Panc1 (cell line): ENCODE results near the gene PPFIA1. TPM values are rescaled to one million over a fixed set of nuclear protein-coding genes. Genes with fewer than 3 reads are reported as not detected.

Experiments
- ATAC-seq: fragments of 200-7000 bp; cut with Tn5 transposase; 2 replicates; pipeline ENCODE4 v1.9.1; 2020; ENCODE audit warnings: mild to moderate bottlenecking, moderate library complexity
- BruUV-seq: library from RNA; stranded (reverse); fragments of 400-500 nt; replicated peaks from 2 replicates; lab custom pipeline; 2021; lab: Mats Ljungman, UMichigan
- CTCF ChIA-PET: fragments of 300-600 bp; sonication (Branson Sonifier 250); formaldehyde crosslinking; loops from one replicate; lab custom pipeline; 2022; ENCODE audit warnings: antibody characterized with exemption; lab: Charles Lee
- POLR2A ChIA-PET: fragments of 300-600 bp; sonication (Branson Sonifier 250); formaldehyde crosslinking; loops from one replicate; lab custom pipeline; 2022; ENCODE audit warnings: antibody characterized with exemption; lab: Charles Lee
- DNase-seq: peaks from one replicate; pipeline ENCODE4 v3.0.0-alpha.2; 2010; ENCODE audit warnings: low read depth, low spot score
- H3K27ac ChIP-seq: 2 replicates; pipeline ENCODE4 v1.5.1; 2011; ENCODE audit warnings: mild to moderate bottlenecking, low read length, inconsistent platforms
- H3K27me3 ChIP-seq: fragments of 200-500 bp; sonication (Bioruptor generic); 2 replicates; pipeline ENCODE4 v1.6.0; 2014; ENCODE audit warnings: low read length, inconsistent platforms; ENCODE audit not compliant: control insufficient read depth, insufficient read depth
- H3K36me3 ChIP-seq: fragments of 200-500 bp; sonication (Bioruptor generic); 2 replicates; pipeline ENCODE4 v1.5.1; 2014; ENCODE audit warnings: inconsistent platforms, mild to moderate bottlenecking, low read length, moderate library complexity; ENCODE audit not compliant: control insufficient read depth, insufficient read depth
- H3K4me1 ChIP-seq: 2 replicates; pipeline ENCODE4 v1.5.1; 2011; ENCODE audit warnings: inconsistent platforms, mild to moderate bottlenecking, low read length, moderate library complexity; ENCODE audit not compliant: control insufficient read depth, insufficient read depth
- H3K4me3 ChIP-seq, 2 experiments: 2 replicates each; pipeline ENCODE4 v1.5.1; 2011 to 2012; ENCODE audit warnings: low read depth in 2 of 2, low read length in 2 of 2, mild to moderate bottlenecking in 2 of 2, inconsistent platforms in 1 of 2, moderate library complexity in 1 of 2
- H3K9me3 ChIP-seq: fragments of 200-500 bp; sonication (Bioruptor generic); 2 replicates; pipeline ENCODE4 v1.5.1; 2014; ENCODE audit warnings: low read depth, mild to moderate bottlenecking, inconsistent platforms, low read length, moderate library complexity; ENCODE audit not compliant: control insufficient read depth, insufficient read depth
- CTCF ChIP-seq: fragments of 450-650 bp; IDR thresholded peaks from 2 replicates; pipeline ENCODE4 v1.5.1; 2017; ENCODE audit warnings: mild to moderate bottlenecking
- POLR2AphosphoS5 ChIP-seq: IDR thresholded peaks from 2 replicates; pipeline ENCODE4 v1.6.1; 2012; ENCODE audit warnings: mild to moderate bottlenecking, low read depth, low read length, moderate library complexity
- SIN3A ChIP-seq: IDR thresholded peaks from 2 replicates; pipeline ENCODE4 v1.6.1; 2012; ENCODE audit warnings: low read depth, mild to moderate bottlenecking, low read length, moderate library complexity, borderline replicate concordance; ENCODE audit not compliant: insufficient read depth
- TCF7L2 ChIP-seq: IDR thresholded peaks from 2 replicates; pipeline ENCODE4 v1.6.1; 2011; ENCODE audit warnings: mild to moderate bottlenecking, low read depth, low read length, inconsistent platforms
- in situ Hi-C: cut with HindIII; loops from 2 replicates; pipeline ENCODE4 v1.10.0; 2016; ENCODE audit warnings: low sequenced_read_pairs, low pct_unique_long_range_greater_than_20kb
- intact Hi-C: fragments of 100-400 bp; cut with micrococcal nuclease; formaldehyde crosslinking; loops from one replicate; pipeline ENCODE4 v1.10.0; 2022; ENCODE audit not compliant: unreplicated experiment
- total RNA-seq: library from RNA; stranded (reverse); gene quantifications from one replicate; pipeline ENCODE4 v1.2.1, GENCODE V29; 2021; ENCODE audit not compliant: unreplicated experiment
- TF ChIP-seq, protein P1 (sequence below), 2 experiments: IDR thresholded peaks; 2 replicates each; pipeline ENCODE4 v1.6.1; 2011 to 2012; ENCODE audit warnings: low read depth in 2 of 2, control low read depth in 1 of 2, low read length in 1 of 2, mild to moderate bottlenecking in 1 of 2, moderate library complexity in 1 of 2; ENCODE audit not compliant: insufficient read depth in 1 of 2

The PPFIA1 gene
- total RNA-seq, 1 experiment from 2014 or later, result 101 TPM

DNA sequence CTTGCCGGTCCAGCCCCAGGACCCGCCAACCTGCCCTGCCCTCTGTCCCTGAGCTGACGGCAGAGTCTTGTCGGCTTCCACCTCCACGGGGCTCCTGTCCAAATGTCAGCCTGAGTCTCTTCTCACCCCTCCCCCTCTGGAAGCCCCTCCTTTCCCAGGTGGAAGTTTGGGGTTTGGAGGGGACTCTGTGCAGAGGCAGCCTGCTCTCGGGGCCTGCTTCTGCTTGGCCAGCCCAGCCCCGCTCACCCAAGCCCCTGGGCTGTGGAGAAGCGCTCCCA, 158.9 kb downstream of the PPFIA1 start:
- peaks cover 18% of the 10 kb centered on the region; the same call in 1 of the 2 replicates for H3K36me3 ChIP-seq
- no peak overlapping the region for H3K4me3 ChIP-seq
- no peak overlapping the region for H3K27ac ChIP-seq
- ChIA-PET POLR2A (no interaction called here), CTCF (no interaction called here)
- no peaks in the 10 kb centered on the region for H3K27me3 ChIP-seq
- no peak for DNase-seq
- no TSS peak for BruUV-seq
- ATAC-seq, result no peak
- TF ChIP-seq SIN3A, result no peak
- TF ChIP-seq TCF7L2, result no peak
- H3K9me3 ChIP-seq, result no peaks in the 10 kb centered on the region
- intact Hi-C loops, result no loop called here
- in situ Hi-C loops, result no loop called here
- H3K4me1 ChIP-seq, result no peaks in the 10 kb centered on the region

- H3K36me3 ChIP-seq, result peaks cover 18% of the 10 kb centered on the region; the same call in 1 of the 2 replicates
- intact Hi-C loops (no loop called here), in situ Hi-C loops (no loop called here)
- ChIA-PET CTCF (no interaction called here), POLR2A (no interaction called here)
- no peak for DNase-seq
- no peaks in the 10 kb centered on the region for H3K27me3 ChIP-seq
- no peak overlapping the region for H3K27ac ChIP-seq
- BruUV-seq, result no TSS peak
- TF ChIP-seq TCF7L2 (no peak), SIN3A (no peak), POLR2AphosphoS5 (no peak), CTCF (no peak)
- TF ChIP-seq, protein P1, sequence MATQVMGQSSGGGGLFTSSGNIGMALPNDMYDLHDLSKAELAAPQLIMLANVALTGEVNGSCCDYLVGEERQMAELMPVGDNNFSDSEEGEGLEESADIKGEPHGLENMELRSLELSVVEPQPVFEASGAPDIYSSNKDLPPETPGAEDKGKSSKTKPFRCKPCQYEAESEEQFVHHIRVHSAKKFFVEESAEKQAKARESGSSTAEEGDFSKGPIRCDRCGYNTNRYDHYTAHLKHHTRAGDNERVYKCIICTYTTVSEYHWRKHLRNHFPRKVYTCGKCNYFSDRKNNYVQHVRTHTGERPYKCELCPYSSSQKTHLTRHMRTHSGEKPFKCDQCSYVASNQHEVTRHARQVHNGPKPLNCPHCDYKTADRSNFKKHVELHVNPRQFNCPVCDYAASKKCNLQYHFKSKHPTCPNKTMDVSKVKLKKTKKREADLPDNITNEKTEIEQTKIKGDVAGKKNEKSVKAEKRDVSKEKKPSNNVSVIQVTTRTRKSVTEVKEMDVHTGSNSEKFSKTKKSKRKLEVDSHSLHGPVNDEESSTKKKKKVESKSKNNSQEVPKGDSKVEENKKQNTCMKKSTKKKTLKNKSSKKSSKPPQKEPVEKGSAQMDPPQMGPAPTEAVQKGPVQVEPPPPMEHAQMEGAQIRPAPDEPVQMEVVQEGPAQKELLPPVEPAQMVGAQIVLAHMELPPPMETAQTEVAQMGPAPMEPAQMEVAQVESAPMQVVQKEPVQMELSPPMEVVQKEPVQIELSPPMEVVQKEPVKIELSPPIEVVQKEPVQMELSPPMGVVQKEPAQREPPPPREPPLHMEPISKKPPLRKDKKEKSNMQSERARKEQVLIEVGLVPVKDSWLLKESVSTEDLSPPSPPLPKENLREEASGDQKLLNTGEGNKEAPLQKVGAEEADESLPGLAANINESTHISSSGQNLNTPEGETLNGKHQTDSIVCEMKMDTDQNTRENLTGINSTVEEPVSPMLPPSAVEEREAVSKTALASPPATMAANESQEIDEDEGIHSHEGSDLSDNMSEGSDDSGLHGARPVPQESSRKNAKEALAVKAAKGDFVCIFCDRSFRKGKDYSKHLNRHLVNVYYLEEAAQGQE (IDR thresholded peaks at IDR 0.05; ENCODE audit: insufficient read depth in 1 of 2, low read depth in 2 of 2, low read length in 1 of 2), result no peak
- ATAC-seq, result 0 out of 2 replicates have a peak, but pooled peaks have one; percentile 5
- no peaks in the 10 kb centered on the region for H3K9me3 ChIP-seq
- H3K4me3 ChIP-seq, result no peak overlapping the region
- H3K4me1 ChIP-seq, result no peaks in the 10 kb centered on the region
Measured at GRCh38 chr11:70429724-70430521, 159.4 kb downstream of the PPFIA1 start.
